ENCODE results near the gene ZC3H8. TPM values are rescaled to one million over a fixed set of nuclear protein-coding genes. Genes with fewer than 3 reads are reported as not detected.

Gene ZC3H8
- total RNA-seq, 1 donor from 2014 or later = 13.3 TPM

DNA sequence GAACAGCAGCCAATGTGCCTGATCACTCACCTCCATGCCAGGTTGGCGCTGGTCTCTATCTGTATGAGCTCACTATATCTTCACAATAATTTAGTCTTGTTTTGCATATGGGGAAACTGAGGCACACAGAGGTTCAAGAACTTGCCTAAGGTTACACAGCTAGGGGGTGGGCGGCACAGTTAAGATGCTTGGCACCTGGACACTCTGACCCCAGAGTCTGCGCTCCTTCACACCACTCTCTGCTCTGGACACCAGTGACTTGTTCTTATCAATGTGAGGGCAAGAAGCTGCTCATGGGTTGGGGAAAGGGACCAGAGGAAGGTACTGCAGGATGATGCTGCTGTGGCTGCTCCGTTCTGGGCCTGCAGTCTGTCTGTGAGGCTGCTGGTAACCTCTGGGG lies 89.5 kb downstream of the ZC3H8 start:
- DNase-seq (ENCODE audit: low read depth) = no peak

DNA sequence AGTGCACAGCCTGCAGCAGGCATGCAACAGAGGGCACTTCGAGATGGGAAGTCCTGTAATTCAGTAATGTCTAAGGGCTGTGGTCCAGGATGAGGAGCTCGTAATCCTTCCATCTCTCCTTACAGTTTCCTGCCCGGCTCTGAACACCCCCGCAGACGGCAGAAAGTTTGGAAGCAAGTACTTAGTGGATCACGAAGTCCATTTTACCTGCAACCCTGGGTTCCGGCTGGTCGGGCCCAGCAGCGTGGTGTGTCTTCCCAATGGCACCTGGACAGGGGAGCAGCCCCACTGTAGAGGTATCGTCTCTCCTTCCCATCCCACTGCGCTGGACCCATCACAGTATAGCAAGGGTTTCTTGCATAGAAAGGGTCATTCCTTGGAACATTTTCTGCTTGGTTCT lies 90.0 kb downstream of the ZC3H8 start:
- no peak for DNase-seq (ENCODE audit: low read depth)

- DNase-seq (ENCODE audit: low read depth) = no peak
Measured at GRCh38 chr2:112163541-112163981, 91.3 kb downstream of the ZC3H8 start.

GRCh38 chr2:112162956-112163355 lies 91.9 kb downstream of the ZC3H8 start:
- no peak for DNase-seq (ENCODE audit: low read depth)

- DNase-seq (ENCODE audit: low read depth) = peak; percentile 31
Measured at GRCh38 chr2:112162341-112162740, 92.5 kb downstream of the ZC3H8 start.

Other genes with a start within 250 kb of the ZC3H8 start
- 14.5 and 32.3 TPM in 2 replicates for gene TMEM87B, start 199.8 kb downstream of the ZC3H8 start, total RNA-seq
- gene FBLN7, start 116.7 kb downstream of the ZC3H8 start, total RNA-seq = 9.6 and 14.7 TPM in 2 replicates
- gene ZC3H6, start 20.6 kb upstream of the ZC3H8 start, total RNA-seq = 8.8 and 11.7 TPM in 2 replicates
- 6.7 and 8.1 TPM in 2 replicates for gene RGPD8, start 178.6 kb upstream of the ZC3H8 start, total RNA-seq
- 49.0 and 79.6 TPM in 2 replicates for gene TTL, start 227.1 kb upstream of the ZC3H8 start, total RNA-seq

All from myocyte (in vitro differentiated cells).